8988T (cell line): ENCODE data around the gene SLC25A22.

ENCODE experiments used
- DNase-seq: peaks from one replicate; pipeline ENCODE4 v3.0.0; 2011

The SLC25A22 gene

GRCh38 chr11:833849-834311 is 35.8 kb upstream of the SLC25A22 start:
- DNase-seq, result no peak

- DNase-seq, result no peak
Measured at GRCh38 chr11:833114-833791, 35.2 kb upstream of the SLC25A22 start.

DNA sequence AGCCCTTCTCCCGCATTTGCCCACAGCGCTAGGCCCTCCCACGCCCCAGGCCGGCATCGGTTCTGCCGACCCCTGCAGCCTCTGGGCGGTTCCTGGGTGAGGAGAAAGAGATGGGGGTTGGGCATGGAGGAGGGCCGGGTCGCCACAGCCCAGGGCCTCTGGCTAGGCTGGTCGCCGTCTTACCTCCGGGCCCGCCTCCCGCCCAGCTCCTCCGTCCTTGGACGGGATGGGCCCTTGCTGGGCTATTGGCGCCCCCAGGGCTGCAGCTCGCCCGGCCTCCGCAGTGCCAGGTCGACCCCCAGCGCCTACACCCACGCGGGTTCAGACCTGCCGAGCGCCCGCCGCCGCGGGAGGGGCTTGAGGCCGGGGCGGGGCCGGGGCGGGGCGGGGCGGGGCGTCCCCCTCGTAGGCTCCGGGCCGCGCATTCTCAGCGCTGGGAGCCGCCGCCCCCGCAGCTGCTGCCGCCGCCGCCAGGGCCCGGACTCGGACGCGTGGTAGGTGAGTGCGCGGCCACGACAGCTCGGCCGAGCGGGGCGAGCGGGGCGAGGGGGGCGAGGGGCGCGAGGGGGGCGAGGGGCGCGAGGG is 34.5 kb upstream of the SLC25A22 start, which contains the start of gene CD151:
TSS of gene CD151 (plus strand) at position 424 of the 585 bp plus-strand sequence. CDS start 3,118 bp downstream, outside the sequence.
- no peak for DNase-seq

- no peak for DNase-seq
Measured at GRCh38 chr11:831961-832528, 34.0 kb upstream of the SLC25A22 start.

DNA sequence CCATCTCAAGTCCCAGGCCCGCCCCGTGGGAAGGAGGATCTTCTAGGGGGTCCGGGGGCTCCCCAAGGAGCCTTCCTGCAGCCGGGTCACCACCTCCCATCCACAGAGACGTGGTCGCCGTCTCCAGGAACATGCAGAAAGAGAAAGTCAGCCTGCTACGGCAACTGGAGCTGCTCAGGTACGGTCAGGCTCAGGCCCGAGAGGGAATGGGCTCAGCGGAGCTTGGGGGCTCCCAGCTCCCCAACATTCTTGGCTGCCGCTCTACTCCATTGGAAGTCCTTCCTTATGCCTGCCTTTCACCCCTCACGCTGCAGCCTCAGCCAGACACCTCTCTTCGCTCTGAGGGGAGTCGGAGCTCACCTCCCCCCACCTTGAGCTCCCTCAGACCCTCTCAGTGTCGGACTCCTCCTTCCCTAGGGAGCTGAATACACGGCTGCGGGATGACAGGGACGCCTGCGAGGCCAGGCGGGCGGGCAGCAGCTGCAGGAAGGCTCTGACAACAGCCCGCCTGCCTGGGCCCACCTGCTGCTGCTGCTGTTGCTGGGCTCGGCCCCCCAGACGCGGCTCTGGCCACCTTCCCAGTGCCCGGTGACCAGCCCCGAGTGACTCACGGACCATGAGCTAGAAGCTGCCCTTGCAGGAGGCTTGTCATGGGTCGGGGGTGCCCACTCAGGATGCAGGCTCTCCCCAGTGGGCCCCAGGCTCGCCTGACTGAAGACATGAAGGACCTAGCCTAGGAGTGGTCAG is 33.2 kb upstream of the SLC25A22 start:
- DNase-seq, result no peak

DNA sequence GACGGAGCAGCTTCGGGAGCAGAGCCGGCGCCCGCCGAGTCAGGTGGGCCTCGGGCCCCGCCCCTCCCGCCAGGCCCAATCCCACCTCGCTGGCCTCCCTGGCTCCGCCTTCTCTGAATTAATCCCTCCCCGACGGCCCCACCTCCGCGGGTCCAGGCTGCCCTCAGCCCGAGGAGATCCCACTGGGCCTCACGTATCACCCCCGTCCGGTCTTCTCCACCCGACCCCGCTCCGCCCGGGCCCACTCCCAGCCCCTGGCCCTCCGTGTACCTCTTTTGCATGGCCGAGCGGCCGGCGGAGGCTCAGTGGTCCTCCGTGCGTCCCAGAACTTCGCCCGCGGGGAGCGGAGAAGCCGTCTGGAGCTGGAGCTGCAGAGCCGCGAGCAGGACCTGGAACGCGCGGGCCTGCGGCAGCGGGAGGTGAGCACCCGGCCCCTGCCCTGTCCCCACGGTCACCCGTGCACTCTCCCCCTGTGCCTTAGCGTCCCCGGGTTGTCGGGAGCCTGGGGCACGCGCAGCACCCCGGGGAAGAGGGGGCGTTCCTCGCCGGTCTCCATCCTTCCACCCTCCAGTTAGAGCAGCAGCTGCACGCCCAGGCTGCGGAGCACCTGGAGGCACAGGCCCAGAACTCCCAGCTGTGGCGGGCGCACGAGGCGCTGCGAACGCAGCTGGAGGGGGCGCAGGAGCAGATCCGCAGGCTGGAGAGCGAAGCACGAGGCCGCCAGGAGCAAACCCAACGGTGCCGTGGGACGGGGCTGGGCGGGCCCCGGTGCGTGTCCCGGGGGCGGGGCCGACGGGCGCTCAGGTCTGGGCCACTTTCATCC is 32.4 kb upstream of the SLC25A22 start:
- no peak for DNase-seq

- no peak for DNase-seq
Measured at GRCh38 chr11:829847-830294, 31.8 kb upstream of the SLC25A22 start.

DNA sequence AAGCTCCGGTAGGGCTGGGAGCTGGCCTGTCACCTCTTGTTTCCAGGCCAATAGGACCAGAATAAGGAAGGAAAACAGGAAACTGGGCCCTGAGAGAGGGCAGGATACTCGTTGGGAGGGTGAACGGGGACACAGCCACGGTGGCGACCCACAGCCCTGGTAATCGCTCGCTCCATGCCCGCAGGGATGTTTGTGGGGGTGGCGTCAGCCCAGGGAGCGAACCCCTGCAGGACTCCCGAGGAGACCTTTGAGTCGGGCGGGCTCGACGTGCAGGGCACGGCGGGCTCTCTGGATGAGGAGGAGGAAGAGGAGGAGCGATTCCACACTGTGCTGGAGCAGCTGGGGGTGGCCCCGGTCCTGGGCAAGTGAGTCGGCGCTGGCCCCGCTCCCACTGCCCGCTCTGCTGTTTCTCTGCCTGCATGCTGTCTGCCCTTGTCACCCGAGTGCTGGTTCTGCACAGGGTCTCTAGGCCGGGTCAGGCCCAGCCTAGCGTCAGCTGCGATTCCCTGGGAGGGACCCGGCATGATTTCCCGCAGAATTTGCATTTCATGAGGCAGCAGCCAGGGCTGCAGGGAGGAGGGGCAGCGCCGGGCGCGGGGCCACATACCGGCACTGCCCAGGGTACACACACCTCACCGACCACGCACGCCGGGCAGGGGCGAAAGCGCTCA is 31.2 kb upstream of the SLC25A22 start:
- no peak for DNase-seq

GRCh38 chr11:828506-829175 is 30.6 kb upstream of the SLC25A22 start:
- no peak for DNase-seq

DNA sequence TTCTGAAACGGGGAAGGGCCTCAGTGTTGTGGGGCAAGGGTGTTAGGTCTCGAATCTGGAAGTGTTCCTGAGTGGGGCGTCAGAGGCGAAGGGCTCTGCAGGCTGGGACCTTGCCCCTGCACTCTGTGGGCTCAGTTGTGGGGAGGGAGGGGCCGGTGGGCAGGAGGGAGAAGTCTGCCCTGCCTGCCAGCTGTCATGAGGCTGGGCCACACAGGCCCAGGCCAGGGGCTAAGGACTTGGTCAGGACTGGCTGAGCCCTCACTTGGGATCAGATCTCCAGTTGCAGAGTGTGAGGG is 29.8 kb upstream of the SLC25A22 start, which contains the start of gene CRACR2B:
TSS of gene CRACR2B (plus strand) at position 23 of the 296 bp plus-strand sequence. CDS start 689 bp downstream, outside the sequence.
- no peak for DNase-seq

- DNase-seq, result peak; percentile 63
Measured at GRCh38 chr11:827146-827896, 29.2 kb upstream of the SLC25A22 start.

GRCh38 chr11:826836-827145 is 28.7 kb upstream of the SLC25A22 start:
- DNase-seq, result no peak

DNA sequence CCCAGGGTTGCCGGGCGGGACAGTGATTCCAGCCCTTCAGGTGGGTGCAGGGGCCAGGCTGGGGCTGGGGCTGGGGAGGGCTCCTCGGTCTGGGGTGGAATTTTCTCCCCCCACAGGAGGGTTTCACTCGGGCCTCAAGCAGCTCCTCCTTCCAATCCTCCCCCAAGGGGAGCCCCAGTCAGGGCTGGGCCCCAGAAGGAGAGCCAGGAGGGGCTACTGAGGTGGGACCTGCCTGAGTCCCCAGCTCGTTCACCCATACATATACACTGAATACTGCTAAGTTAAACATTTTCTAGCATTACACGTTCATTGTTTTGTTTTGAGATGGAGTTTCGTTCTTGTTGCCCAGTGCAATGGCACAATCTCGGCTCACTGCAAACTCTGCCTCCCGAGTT is 28.1 kb upstream of the SLC25A22 start:
- no peak for DNase-seq

DNA sequence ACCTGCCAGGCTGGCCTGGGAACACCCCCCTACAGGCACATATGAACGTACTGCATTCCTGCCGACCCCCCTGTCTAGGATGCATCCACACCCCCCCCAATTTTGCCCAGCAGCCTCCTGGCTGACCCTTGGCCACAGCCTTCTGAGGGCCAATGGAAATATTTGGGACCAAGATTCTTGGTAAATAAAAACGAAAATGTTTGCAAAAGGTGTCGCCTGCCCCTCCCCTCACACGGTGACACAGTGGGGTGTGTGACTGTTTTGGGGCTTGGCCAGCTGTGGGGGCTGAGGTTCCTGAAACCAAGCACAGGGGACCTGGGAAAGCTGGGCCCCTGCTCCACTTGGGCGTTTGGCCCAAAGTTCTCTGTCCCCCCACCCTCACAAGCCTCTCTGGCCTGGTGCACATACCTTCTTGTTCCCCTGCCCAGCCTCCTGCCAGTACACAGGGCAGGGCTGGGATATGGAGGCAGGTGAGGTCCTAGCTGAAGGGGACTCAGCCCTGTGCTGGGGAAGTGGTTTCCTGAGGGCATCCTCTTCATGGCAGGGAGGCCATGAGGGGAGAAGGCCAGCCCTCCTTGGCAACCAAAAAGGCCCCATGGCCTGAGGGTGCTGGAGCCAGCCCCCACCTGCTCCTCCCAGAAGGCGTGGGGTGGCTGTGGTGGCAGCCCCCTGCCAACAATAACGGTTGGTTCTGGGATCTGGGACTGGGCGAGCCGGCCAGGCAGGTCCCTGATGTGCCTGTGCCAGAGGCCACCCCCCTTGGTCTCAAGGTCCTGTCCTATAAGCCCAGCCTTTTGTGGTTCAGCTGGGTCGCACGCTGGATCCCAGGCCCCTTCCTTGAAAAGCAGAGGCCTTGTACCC is 27.5 kb upstream of the SLC25A22 start:
- no peak for DNase-seq

GRCh38 chr11:824942-825341 is 26.9 kb upstream of the SLC25A22 start:
- no peak for DNase-seq

DNA sequence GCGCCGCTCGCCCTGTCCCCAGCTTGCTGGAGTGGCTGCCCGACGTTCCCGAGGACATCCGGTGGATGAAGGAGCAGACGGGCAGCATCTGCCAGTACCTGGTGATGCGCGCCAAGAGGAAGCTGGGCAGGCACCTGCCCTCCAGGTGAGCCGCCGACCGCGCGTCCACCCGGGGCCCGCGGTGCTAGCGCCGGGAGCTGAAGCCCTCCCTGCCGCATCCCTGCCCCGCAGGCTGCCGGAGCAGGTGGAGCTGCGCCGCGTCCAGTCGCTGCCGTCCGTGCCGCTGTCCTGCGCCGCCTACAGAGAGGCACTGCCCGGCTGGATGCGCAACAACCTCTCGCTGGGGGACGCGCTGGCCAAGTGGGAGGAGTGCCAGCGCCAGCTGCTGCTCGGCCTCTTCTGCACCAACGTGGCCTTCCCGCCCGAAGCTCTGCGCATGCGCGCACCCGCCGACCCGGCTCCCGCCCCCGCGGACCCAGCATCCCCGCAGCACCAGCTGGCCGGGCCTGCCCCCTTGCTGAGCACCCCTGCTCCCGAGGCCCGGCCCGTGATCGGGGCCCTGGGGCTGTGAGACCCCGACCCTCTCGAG is 26.3 kb upstream of the SLC25A22 start:
- no peak for DNase-seq

- no peak for DNase-seq
Measured at GRCh38 chr11:823441-824291, 25.6 kb upstream of the SLC25A22 start.
